GM12878 (cell line): ENCODE data around the gene MGAT4B. TPM values are rescaled to one million over a fixed set of nuclear protein-coding genes. Genes with fewer than 3 reads are reported as not detected.

Source experiments
- ATAC-seq: fragments of 200-7000 bp; cut with Tn5 transposase; 3 replicates; pipeline ENCODE4 v1.9.1; 2020; ENCODE audit warnings: mild to moderate bottlenecking, moderate library complexity
- BruUV-seq: library from RNA; stranded (reverse); fragments of 400-500 nt; replicated peaks from 2 replicates; lab custom pipeline; 2021; lab: Mats Ljungman, UMichigan
- CTCF ChIA-PET: fragments of 300-600 bp; sonication (Branson Sonifier 250); formaldehyde crosslinking; extraction: SDS; loops from one replicate; lab custom pipeline; 2021; ENCODE audit warnings: inconsistent platforms; lab: Yijun Ruan, JAX
- POLR2A ChIA-PET: fragments of 350-600 bp; formaldehyde crosslinking; extraction: SDS; loops from one replicate; lab custom pipeline; 2021; ENCODE audit warnings: inconsistent platforms; lab: Charles Lee
- RAD21 ChIA-PET: fragments of 300-600 bp; sonication (Branson Sonifier 250); formaldehyde crosslinking; loops from one replicate; lab custom pipeline; 2023; ENCODE audit warnings: antibody characterized with exemption; ENCODE audit not compliant: unreplicated experiment; lab: Charles Lee
- SMC1A ChIA-PET: fragments of 300-600 bp; sonication (Branson Sonifier 250); formaldehyde crosslinking; loops from one replicate; lab custom pipeline; 2023; ENCODE audit not compliant: unreplicated experiment, uncharacterized antibody; lab: Charles Lee
- DNase-seq: peaks from one replicate; pipeline ENCODE4 v3.0.0-alpha.2; 2011; ENCODE audit warnings: low read depth, low spot score
- FAIRE-seq: peaks from 3 replicates; lab custom pipeline; 2011; peaks lifted over from hg19 to GRCh38; lab: Jason Lieb, UNC
- H2AFZ ChIP-seq: 2 replicates; pipeline ENCODE4 v1.6.0; 2011; ENCODE audit warnings: low read depth, low read length, control low read depth; ENCODE audit not compliant: control insufficient read depth
- H3K27ac ChIP-seq: 2 replicates; pipeline ENCODE4 v1.5.1; 2011; ENCODE audit warnings: control low read depth; ENCODE audit not compliant: control insufficient read depth, insufficient read depth
- H3K27me3 ChIP-seq, 2 experiments: replicated peaks in 1 of 2; 2 replicates each; pipeline versions ENCODE4 v1.6.0 to v1.6.1; 2011; ENCODE audit warnings: low read length in 1 of 2; ENCODE audit not compliant: control insufficient read depth in 2 of 2, insufficient read depth in 2 of 2
- H3K36me3 ChIP-seq, 2 experiments: 2 replicates each; pipeline ENCODE4 v1.5.1; 2011; ENCODE audit warnings: low read length in 1 of 2; ENCODE audit not compliant: control insufficient read depth in 2 of 2, insufficient read depth in 2 of 2
- H3K4me1 ChIP-seq: 2 replicates; pipeline ENCODE4 v1.6.1; 2011; ENCODE audit warnings: mild to moderate bottlenecking, low read length, moderate library complexity, mixed read lengths; ENCODE audit not compliant: control insufficient read depth, insufficient read depth
- H3K4me2 ChIP-seq: 2 replicates; pipeline ENCODE4 v1.6.0; 2011; ENCODE audit warnings: control low read depth; ENCODE audit not compliant: control insufficient read depth, insufficient read depth
- H3K4me3 ChIP-seq: fragments of 200-600 bp; sonication (generic); 2 replicates; pipeline ENCODE4 v1.5.1; 2016
- H3K79me2 ChIP-seq: 2 replicates; pipeline ENCODE4 v1.6.0; 2011; ENCODE audit warnings: low read length; ENCODE audit not compliant: control insufficient read depth, insufficient read depth
- H3K9ac ChIP-seq: 2 replicates; pipeline ENCODE4 v1.8.0; 2011; ENCODE audit warnings: low read length, control low read depth, mixed read lengths; ENCODE audit not compliant: control insufficient read depth, insufficient read depth
- H3K9me3 ChIP-seq: replicated peaks from 3 replicates; pipeline ENCODE4 v1.5.1; 2011; ENCODE audit warnings: mild to moderate bottlenecking, low read length; ENCODE audit not compliant: control insufficient read depth, insufficient read depth
- H4K20me1 ChIP-seq: 2 replicates; pipeline ENCODE4 v1.6.0; 2011; ENCODE audit not compliant: control insufficient read depth, insufficient read depth
- BCL11A ChIP-seq: IDR thresholded peaks from 2 replicates; pipeline ENCODE4 v1.6.1; 2011; ENCODE audit warnings: low read depth, low read length
- ELK1 ChIP-seq: IDR thresholded peaks from 2 replicates; pipeline ENCODE4 v1.6.1; 2012; ENCODE audit warnings: low read depth, low read length, improper control_type of control experiment
- ESRRA ChIP-seq: IDR thresholded peaks from 2 replicates; pipeline ENCODE4 v1.6.1; 2012; ENCODE audit warnings: mild to moderate bottlenecking, low read length, improper control_type of control experiment
- MTA2 ChIP-seq: fragments of 450-650 bp; IDR thresholded peaks from 2 replicates; pipeline ENCODE4 v1.6.1; 2016; ENCODE audit warnings: low read depth, mild to moderate bottlenecking, moderate library complexity
- SPI1 ChIP-seq: IDR thresholded peaks from 2 replicates; pipeline ENCODE4 v1.6.1; 2011; ENCODE audit warnings: low read depth, mild to moderate bottlenecking, low read length, moderate library complexity, borderline replicate concordance; ENCODE audit not compliant: insufficient read depth
- ZBTB4 ChIP-seq: fragments of 450-650 bp; formaldehyde crosslinking; IDR thresholded peaks from 2 replicates; pipeline ENCODE4 v1.4.0; 2022; ENCODE audit warnings: mild to moderate bottlenecking, moderate library complexity
- WGBS: methylation state at CpG from one replicate; pipeline ENCODE4 v1.1.6; 2016; ENCODE audit warnings: low lambda C conversion rate; ENCODE audit not compliant: insufficient replicate concordance, insufficient coverage; ENCODE audit errors: missing lambda C conversion rate; 5-methylcytosine and 5-hydroxymethylcytosine counted together
- in situ Hi-C: fragments of 300-500 bp; cut with MboI; formaldehyde crosslinking; loops from 9 replicates; pipeline ENCODE4 v1.14.3; 2018; ENCODE audit warnings: mixed read lengths
- intact Hi-C: fragments of 100-400 bp; cut with micrococcal nuclease; formaldehyde crosslinking; loops from one replicate; pipeline ENCODE4 v1.14.2; 2022; ENCODE audit not compliant: unreplicated experiment
- polyA plus RNA-seq, 11 experiments: library from polyadenylated mRNA; depleted of rRNA in 4 of 11; unstranded in 6 of 11; stranded (reverse) in 5 of 11; fragments of >200 nt; fragmentation: Nextera tagmentation in 4 of 11; fragmentation: Illumina TruSeq in 1 of 11; extraction: Ambion mirVana in 4 of 11; extraction: Trizol in 1 of 11; gene quantifications; 1 replicate in 1 of 11; 2 replicates in 10 of 11; pipeline versions ENCODE4 v1.2.1 to v1.2.3, GENCODE V29; 2011 to 2016; ENCODE audit warnings: inconsistent platforms in 2 of 11, missing spikeins in 2 of 11, low read depth in 1 of 11
- total RNA-seq, 4 experiments: library from RNA; depleted of rRNA in 3 of 4; stranded (reverse); fragments of >200 nt in 3 of 4; fragmentation: Illumina TruSeq in 1 of 4; extraction: Trizol in 1 of 4; gene quantifications; 2 replicates each; pipeline versions ENCODE4 v1.2.1 to v1.2.3, GENCODE V29; 2013 to 2021

The MGAT4B gene
- total and polyA plus RNA-seq, 10 of the 15 experiments (the other 5 are each of a cell fraction or from before 2014, with no cell fraction given): 0.60 to 82.5 (median 34.4) TPM; not detected in 1

- no peak for FAIRE-seq
- H3K27me3 ChIP-seq: no peaks in the 10 kb centered on the region
- 80% methylated on average over 8 of the region's 8 CpGs for WGBS
- H3K4me2 ChIP-seq: no peak overlapping the region
- peaks cover 30% of the 10 kb centered on the region for H3K4me1 ChIP-seq
- H3K9me3 ChIP-seq: no peaks in the 10 kb centered on the region
- POLR2A ChIA-PET: no interaction called here
- no peak for DNase-seq
- H3K27ac ChIP-seq: no peak overlapping the region
- in situ Hi-C loops (no loop called here), intact Hi-C loops (no loop called here)
- no TSS peak for BruUV-seq
- CTCF ChIA-PET: interaction anchor here (1.2 kb wide), 1 partner anchor 27 kb away, joined by 3 read pairs; the partner anchor contains the start of gene MAML1
- peaks cover 59% of the 10 kb centered on the region for H3K79me2 ChIP-seq
- RAD21 ChIA-PET: no interaction called here
- H3K9ac ChIP-seq: no peak overlapping the region
- no peak overlapping the region for H2AFZ ChIP-seq
- ATAC-seq: no peak
- SMC1A ChIA-PET: no interaction called here
- peaks cover 4% of the 10 kb centered on the region; the same call in 1 of the 2 replicates for H4K20me1 ChIP-seq
- H3K4me3 ChIP-seq: no peak overlapping the region
- H3K36me3 ChIP-seq: no peaks in the 10 kb centered on the region
- TF ChIP-seq SPI1: no peak
- no peak for TF ChIP-seq ELK1
- no peak for TF ChIP-seq MTA2
- TF ChIP-seq BCL11A: no peak
- TF ChIP-seq ESRRA: no peak
- TF ChIP-seq ZBTB4 (CRISPR knock-in tag): no peak
These were observed 47.7 kb downstream of the MGAT4B start for GRCh38 chr5:179758955-179759354.
